Measurements from ENCODE around the gene EXOG. TPM values are rescaled to one million over a fixed set of nuclear protein-coding genes. Genes with fewer than 3 reads are reported as not detected.

The EXOG gene
- polyA plus RNA-seq, 3 donors = 1.6 to 5.4 (median 2.4) TPM

GRCh38 chr3:38469852-38470251 is 26.3 kb upstream of the EXOG start:
- peaks cover 17 to 31% (median 26%) of the 10 kb centered on the region in 7 donors for H3K9me3 Mint-ChIP-seq
- no peak overlapping the region for H3K4me3 ChIP-seq (replicated peaks in 1 of 3; ENCODE audit: low read depth in 2 of 3, low read length in 3 of 3)
- H3K4me1 Mint-ChIP-seq = no peaks in the 10 kb centered on the region
- no peaks in the 10 kb centered on the region for H3K27me3 ChIP-seq (ENCODE audit: control insufficient read depth in 2 of 2, insufficient read depth in 2 of 2, low read length in 2 of 2)
- WGBS (ENCODE audit: insufficient coverage) = no CpG with 5 or more reads among the region's 1 CpG
- peaks cover 0 to 8% of the 10 kb centered on the region in 2 donors for H3K9me3 ChIP-seq (replicated peaks in 1 of 2; ENCODE audit: control insufficient read depth in 1 of 2, insufficient read depth in 1 of 2, low read length in 2 of 2)
- peaks cover 0 to 2% (median 1%) of the 10 kb centered on the region in 3 donors for H3K27me3 Mint-ChIP-seq (ENCODE audit: low read depth in 3 of 3)
- no peak overlapping the region for H3K9ac ChIP-seq (ENCODE audit: insufficient read depth, low read length, poor library complexity, severe bottlenecking)
- no peak for TF ChIP-seq CTCF (IDR thresholded peaks at IDR 0.05)
- intact Hi-C loops (cut with micrococcal nuclease) = loop anchor here in 1 of 2 donors (5.0 kb wide), 1 partner anchor 353 kb away; no protein-coding TSS in a partner anchor
- DNase-seq = no peak
- H3K79me2 ChIP-seq (ENCODE audit: insufficient read depth, low read length) = no peaks in the 10 kb centered on the region
- no peaks in the 10 kb centered on the region for H3K36me3 ChIP-seq (replicated peaks in 1 of 2; ENCODE audit: control insufficient read depth in 1 of 2, insufficient read depth in 2 of 2, low read length in 2 of 2)
- no peaks in the 10 kb centered on the region for H4K20me1 ChIP-seq (ENCODE audit: insufficient read depth, low read length)
- peaks cover 0 to 3% of the 10 kb centered on the region in 2 donors for H3K36me3 Mint-ChIP-seq
- H3K27ac ChIP-seq (ENCODE audit: low read depth in 1 of 2, low read length in 2 of 2) = no peak overlapping the region
- H3K4me3 Mint-ChIP-seq = no peak overlapping the region
- H3K4me1 ChIP-seq (ENCODE audit: control insufficient read depth in 1 of 2, insufficient read depth in 2 of 2, low read length in 2 of 2) = no peaks in the 10 kb centered on the region
- no peak overlapping the region for H2AFZ ChIP-seq (ENCODE audit: insufficient read depth, low read depth, low read length, poor library complexity, severe bottlenecking)
- no peak overlapping the region for H3K27ac Mint-ChIP-seq
- no peak overlapping the region for H3K4me2 ChIP-seq (replicated peaks; ENCODE audit: extremely low read depth, low read length, poor library complexity, severe bottlenecking)

- no peak for DNase-seq
- H3K9ac ChIP-seq (ENCODE audit: insufficient read depth, low read length, poor library complexity, severe bottlenecking) = no peak overlapping the region
- no peak overlapping the region for H3K4me3 Mint-ChIP-seq
- no peak overlapping the region for H3K27ac ChIP-seq (ENCODE audit: low read depth in 1 of 2, low read length in 2 of 2)
- H3K4me1 Mint-ChIP-seq = no peaks in the 10 kb centered on the region
- no peak overlapping the region for H3K27ac Mint-ChIP-seq
- no peak overlapping the region for H2AFZ ChIP-seq (ENCODE audit: insufficient read depth, low read depth, low read length, poor library complexity, severe bottlenecking)
- TF ChIP-seq CTCF (IDR thresholded peaks at IDR 0.05) = no peak
- H3K79me2 ChIP-seq (ENCODE audit: insufficient read depth, low read length) = no peaks in the 10 kb centered on the region
- H3K36me3 ChIP-seq (replicated peaks in 1 of 2; ENCODE audit: control insufficient read depth in 1 of 2, insufficient read depth in 2 of 2, low read length in 2 of 2) = no peaks in the 10 kb centered on the region
- no peak overlapping the region for H3K4me3 ChIP-seq (replicated peaks in 1 of 3; ENCODE audit: low read depth in 2 of 3, low read length in 3 of 3)
- peaks cover 0 to 2% (median 1%) of the 10 kb centered on the region in 3 donors for H3K27me3 Mint-ChIP-seq (ENCODE audit: low read depth in 3 of 3)
- H3K27me3 ChIP-seq (ENCODE audit: control insufficient read depth in 2 of 2, insufficient read depth in 2 of 2, low read length in 2 of 2) = no peaks in the 10 kb centered on the region
- intact Hi-C loops (cut with micrococcal nuclease) = loop anchor here in 1 of 2 donors (5.0 kb wide), 1 partner anchor 354 kb away; no protein-coding TSS in a partner anchor
- no peak overlapping the region for H3K4me2 ChIP-seq (replicated peaks; ENCODE audit: extremely low read depth, low read length, poor library complexity, severe bottlenecking)
- 88% methylated on average over 1 of the region's 3 CpGs for WGBS (ENCODE audit: insufficient coverage)
- peaks cover 0 to 3% of the 10 kb centered on the region in 2 donors for H3K36me3 Mint-ChIP-seq
- no peaks in the 10 kb centered on the region for H3K4me1 ChIP-seq (ENCODE audit: control insufficient read depth in 1 of 2, insufficient read depth in 2 of 2, low read length in 2 of 2)
- H3K9me3 Mint-ChIP-seq = peaks cover 14 to 25% (median 19%) of the 10 kb centered on the region in 7 donors
- no peaks in the 10 kb centered on the region for H4K20me1 ChIP-seq (ENCODE audit: insufficient read depth, low read length)
- H3K9me3 ChIP-seq (replicated peaks in 1 of 2; ENCODE audit: control insufficient read depth in 1 of 2, insufficient read depth in 1 of 2, low read length in 2 of 2) = peaks cover 0 to 8% of the 10 kb centered on the region in 2 donors
Measured at GRCh38 chr3:38471260-38471857, 24.8 kb upstream of the EXOG start.
